Endothelial cell of umbilical vein (primary cell): Measurements from ENCODE around the gene FIZ1.

Experiments
- CTCF ChIP-seq, 2 donors: IDR thresholded peaks; 1 replicate in 1 of 2; 2 replicates in 1 of 2; pipeline ENCODE4 v1.5.1; 2011; ENCODE audit warnings: low read length in 2 of 2, mild to moderate bottlenecking in 2 of 2, moderate library complexity in 2 of 2, control low read depth in 1 of 2, inconsistent platforms in 1 of 2, low read depth in 1 of 2; ENCODE audit not compliant: insufficient read depth in 1 of 2; ENCODE audit errors: extremely low read depth in 1 of 2
- EZH2 ChIP-seq: IDR thresholded peaks from 2 replicates; pipeline ENCODE4 v1.6.1; 2012; ENCODE audit warnings: borderline replicate concordance, low read depth, mild to moderate bottlenecking, moderate library complexity, low read length, inconsistent platforms; ENCODE audit not compliant: severe bottlenecking
- FOS ChIP-seq: IDR thresholded peaks from 2 replicates; pipeline ENCODE4 v1.6.1; 2011; ENCODE audit warnings: mild to moderate bottlenecking, low read length, moderate library complexity, borderline replicate concordance; ENCODE audit not compliant: insufficient read depth
- JUN ChIP-seq: IDR thresholded peaks from 2 replicates; pipeline ENCODE4 v1.6.1; 2011; ENCODE audit warnings: borderline replicate concordance, low read depth; ENCODE audit not compliant: insufficient read length, insufficient read depth
- POLR2A ChIP-seq: IDR thresholded peaks from 2 replicates; pipeline ENCODE4 v1.6.1; 2012; ENCODE audit warnings: low read depth, mild to moderate bottlenecking, control low read depth, low read length
- POLR2AphosphoS5 ChIP-seq: IDR thresholded peaks from 2 replicates; pipeline ENCODE4 v1.6.1; 2012; ENCODE audit warnings: low read depth, mild to moderate bottlenecking, control low read depth, low read length, moderate library complexity; ENCODE audit not compliant: insufficient read depth

GRCh38 chr19:55542292-55542855, 56.9 kb downstream of the FIZ1 start:
- TF ChIP-seq CTCF (IDR thresholded peaks at IDR 0.05; ENCODE audit: extremely low read depth in 1 of 2, insufficient read depth in 1 of 2, low read depth in 1 of 2, low read length in 2 of 2) (no peak), FOS (no peak), POLR2A (no peak), JUN (no peak), EZH2 (no peak), POLR2AphosphoS5 (no peak)
